Suprapubic skin (tissue), 3 donors: ENCODE measurements around the gene CLEC18A.
"Not testable (repeated sequence)": the region's sequence is repeated elsewhere in the genome, so short reads cannot be mapped to it uniquely, and the experiment has no call there.

Experiments used
- POLR2A ChIP-seq, 2 donors: fragments of 450-650 bp; IDR thresholded peaks; one replicate each; pipeline ENCODE4 v1.6.1; 2017; ENCODE audit warnings: antibody characterized with exemption in 2 of 2, mild to moderate bottlenecking in 2 of 2, moderate library complexity in 2 of 2
- TF ChIP-seq, protein P1 (sequence below), 2 donors: fragments of 200-600 bp in 1 of 2; fragments of 450-650 bp in 1 of 2; sonication (generic) in 1 of 2; IDR thresholded peaks; one replicate each; pipeline ENCODE4 v1.5.1; 2016 to 2019; ENCODE audit warnings: antibody characterized with exemption in 2 of 2, mild to moderate bottlenecking in 1 of 2, moderate library complexity in 1 of 2

DNA sequence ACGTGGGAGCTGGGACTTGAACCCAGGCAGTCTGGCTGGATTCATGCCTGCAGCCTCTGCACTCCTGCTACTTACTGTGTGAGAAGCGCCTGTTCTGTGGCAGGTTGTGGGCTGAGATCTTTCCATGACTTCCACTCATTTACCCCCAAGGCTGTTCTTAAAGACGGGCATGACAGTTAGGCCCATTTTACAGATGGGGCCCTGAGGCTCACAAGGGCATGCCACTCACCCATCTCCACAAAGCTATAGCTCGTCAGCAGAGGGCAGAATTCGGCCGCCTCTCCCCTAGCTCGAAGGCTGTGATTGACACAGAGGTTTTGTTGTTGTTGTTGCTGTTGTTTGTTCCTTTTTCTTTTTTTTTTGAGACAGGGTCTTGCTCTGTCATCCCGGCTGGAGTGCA, 21.8 kb downstream of the CLEC18A start:
- TF ChIP-seq POLR2A (IDR thresholded peaks at IDR 0.05) = not testable (repeated sequence)
- TF ChIP-seq, protein P1, sequence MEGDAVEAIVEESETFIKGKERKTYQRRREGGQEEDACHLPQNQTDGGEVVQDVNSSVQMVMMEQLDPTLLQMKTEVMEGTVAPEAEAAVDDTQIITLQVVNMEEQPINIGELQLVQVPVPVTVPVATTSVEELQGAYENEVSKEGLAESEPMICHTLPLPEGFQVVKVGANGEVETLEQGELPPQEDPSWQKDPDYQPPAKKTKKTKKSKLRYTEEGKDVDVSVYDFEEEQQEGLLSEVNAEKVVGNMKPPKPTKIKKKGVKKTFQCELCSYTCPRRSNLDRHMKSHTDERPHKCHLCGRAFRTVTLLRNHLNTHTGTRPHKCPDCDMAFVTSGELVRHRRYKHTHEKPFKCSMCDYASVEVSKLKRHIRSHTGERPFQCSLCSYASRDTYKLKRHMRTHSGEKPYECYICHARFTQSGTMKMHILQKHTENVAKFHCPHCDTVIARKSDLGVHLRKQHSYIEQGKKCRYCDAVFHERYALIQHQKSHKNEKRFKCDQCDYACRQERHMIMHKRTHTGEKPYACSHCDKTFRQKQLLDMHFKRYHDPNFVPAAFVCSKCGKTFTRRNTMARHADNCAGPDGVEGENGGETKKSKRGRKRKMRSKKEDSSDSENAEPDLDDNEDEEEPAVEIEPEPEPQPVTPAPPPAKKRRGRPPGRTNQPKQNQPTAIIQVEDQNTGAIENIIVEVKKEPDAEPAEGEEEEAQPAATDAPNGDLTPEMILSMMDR (IDR thresholded peaks at IDR 0.05) = not testable (repeated sequence)
